Muscle of leg (tissue), 11 donors: ENCODE measurements around the gene SGF29. TPM values are rescaled to one million over a fixed set of nuclear protein-coding genes. Genes with fewer than 3 reads are reported as not detected.
"Not testable (repeated sequence)": the region's sequence is repeated elsewhere in the genome, so short reads cannot be mapped to it uniquely, and the experiment has no call there.

ENCODE experiments used
- DNase-seq: peaks from one replicate; pipeline ENCODE4 v3.0.0; 2013
- H3K27ac ChIP-seq: one replicate; pipeline ENCODE4 v1.5.1; 2013; ENCODE audit warnings: mild to moderate bottlenecking, low read length, control low read depth
- H3K27me3 ChIP-seq: one replicate; pipeline ENCODE4 v1.6.1; 2013; ENCODE audit warnings: low read length; ENCODE audit not compliant: control insufficient read depth, insufficient read depth
- H3K36me3 ChIP-seq: one replicate; pipeline ENCODE4 v1.6.1; 2013; ENCODE audit warnings: low read length; ENCODE audit not compliant: control insufficient read depth, insufficient read depth
- H3K4me1 ChIP-seq: one replicate; pipeline ENCODE4 v1.6.1; 2013; ENCODE audit warnings: low read length; ENCODE audit not compliant: control insufficient read depth, insufficient read depth
- H3K4me3 ChIP-seq: one replicate; pipeline ENCODE4 v1.5.1; 2013; ENCODE audit warnings: low read length, control low read depth
- H3K9me3 ChIP-seq: replicated peaks from 2 replicates; pipeline ENCODE4 v1.6.1; 2013; ENCODE audit warnings: low read depth, low read length; ENCODE audit not compliant: control insufficient read depth
- WGBS: methylation state at CpG from one replicate; pipeline ENCODE4 v1.1.5; 2013; ENCODE audit warnings: missing lambda C conversion rate; ENCODE audit not compliant: insufficient coverage; 5-methylcytosine and 5-hydroxymethylcytosine counted together
- polyA plus RNA-seq, 8 donors: library from polyadenylated mRNA; unstranded; fragments of 120-200 nt; gene quantifications; one replicate each; pipeline versions ENCODE4 v1.2.1 to v1.2.3, GENCODE V29; 2013; ENCODE audit warnings: inconsistent platforms in 1 of 8, low replicate concordance in 1 of 8; ENCODE audit not compliant: insufficient read length in 8 of 8, insufficient read depth in 1 of 8
- total RNA-seq: library from RNA; stranded (reverse); fragments of 120-200 nt; gene quantifications from one replicate; pipeline ENCODE4 v1.2.4, GENCODE V29; 2013

The SGF29 gene
- total and polyA plus RNA-seq, 9 donors, result 14.7 to 22.9 (median 17.5) TPM

DNA sequence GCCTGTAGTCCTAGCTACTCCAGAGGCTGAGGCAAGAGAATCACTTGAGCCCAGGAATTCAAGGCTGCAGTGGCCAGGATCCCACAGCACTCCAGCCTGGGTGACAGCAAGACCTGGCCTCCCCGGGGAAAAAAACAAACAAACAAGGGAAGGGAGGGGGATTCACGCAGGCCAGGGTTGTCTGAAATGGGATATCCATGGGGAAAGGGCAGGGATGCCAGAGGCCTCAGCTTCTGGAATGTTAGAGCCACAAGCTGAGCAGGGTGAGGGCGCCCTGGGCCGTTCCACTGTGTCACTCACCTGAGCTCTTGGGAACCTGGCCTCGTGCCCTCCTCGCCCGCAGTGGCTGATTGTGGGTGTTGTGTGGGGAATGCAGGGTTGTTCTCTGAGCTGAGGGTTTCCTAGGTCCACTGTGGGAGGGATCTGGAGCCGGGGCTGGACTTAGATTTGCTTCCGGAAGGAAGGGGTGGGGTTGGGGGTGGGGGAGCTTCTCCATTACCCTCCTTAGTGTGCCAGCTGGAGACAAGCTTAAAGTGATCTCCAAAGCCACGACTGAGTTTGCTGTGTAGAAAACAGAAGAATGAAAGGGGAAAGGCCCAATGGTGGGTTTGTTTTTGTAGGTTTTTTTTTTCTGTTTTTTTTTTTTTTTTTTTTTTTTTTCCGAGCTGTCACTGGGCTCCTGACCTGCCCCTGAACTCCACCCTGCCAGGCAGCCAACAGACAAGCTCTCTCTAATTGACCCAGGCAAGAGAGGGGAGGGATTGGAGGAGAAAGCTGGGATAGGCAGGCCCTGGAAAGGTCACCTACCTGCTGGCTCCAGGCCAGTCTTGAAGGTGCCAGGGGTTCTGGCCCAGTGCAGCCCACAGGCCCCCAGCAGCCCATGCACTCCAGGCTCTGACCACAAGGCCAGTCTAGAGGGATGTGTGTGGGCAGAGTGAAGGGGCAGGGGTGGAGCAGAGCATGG, 56.2 kb downstream of the SGF29 start, which contains the start of gene SULT1A1:
Gene SULT1A1 (minus strand): TSS at position 414 of the 964 bp plus-strand sequence. CDS start 1,189 bp downstream, outside the sequence.
- Histone ChIP-seq H3K4me3 (peak within 1 kb of the TSS; percentile 19), H3K27ac (no peak within 1 kb of the TSS), H3K9me3 (no peaks in the 10 kb centered on the region), H3K27me3 (no peaks in the 10 kb centered on the region), H3K4me1 (peaks cover 15% of the 10 kb centered on the region), H3K36me3 (no peaks in the 10 kb centered on the region)
- 41% methylated on average over 7 of the region's 11 CpGs for WGBS
- DNase-seq, result peak; percentile 81

DNA sequence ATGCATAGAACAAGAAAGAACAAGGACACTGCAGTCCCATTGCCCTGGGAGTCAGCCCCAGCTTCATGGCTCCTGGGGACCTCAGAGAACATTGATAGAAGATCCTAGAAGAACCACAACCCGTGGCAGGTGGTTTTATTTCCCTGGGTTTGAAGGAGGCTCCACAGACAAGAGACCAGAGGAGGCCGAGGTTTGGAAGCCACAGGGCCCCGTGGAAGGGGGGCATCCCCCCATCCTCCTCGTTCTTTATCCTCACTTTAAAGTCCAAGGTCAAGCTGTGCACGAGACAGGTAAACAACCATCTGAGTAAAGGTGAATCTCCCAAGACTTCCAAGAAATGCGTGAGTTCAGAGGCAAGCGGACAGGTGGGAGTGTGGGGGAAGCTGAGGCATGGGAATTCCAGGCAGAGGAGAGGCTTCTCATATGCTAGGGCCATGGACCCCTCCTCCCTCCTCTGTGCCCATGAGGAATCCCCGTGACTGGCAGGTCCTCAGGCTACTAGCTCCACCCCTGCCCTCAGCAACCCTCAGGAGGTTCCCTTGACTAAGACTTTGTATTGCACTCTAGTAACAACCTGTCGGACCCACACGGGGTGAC, 57.0 kb downstream of the SGF29 start:
- Histone ChIP-seq H3K9me3 (no peaks in the 10 kb centered on the region), H3K4me1 (peaks cover 15% of the 10 kb centered on the region), H3K36me3 (no peaks in the 10 kb centered on the region), H3K27ac (no peak overlapping the region), H3K4me3 (no peak overlapping the region), H3K27me3 (no peaks in the 10 kb centered on the region)
- DNase-seq, result no peak
- WGBS, result 57% methylated on average over 3 of the region's 10 CpGs

DNA sequence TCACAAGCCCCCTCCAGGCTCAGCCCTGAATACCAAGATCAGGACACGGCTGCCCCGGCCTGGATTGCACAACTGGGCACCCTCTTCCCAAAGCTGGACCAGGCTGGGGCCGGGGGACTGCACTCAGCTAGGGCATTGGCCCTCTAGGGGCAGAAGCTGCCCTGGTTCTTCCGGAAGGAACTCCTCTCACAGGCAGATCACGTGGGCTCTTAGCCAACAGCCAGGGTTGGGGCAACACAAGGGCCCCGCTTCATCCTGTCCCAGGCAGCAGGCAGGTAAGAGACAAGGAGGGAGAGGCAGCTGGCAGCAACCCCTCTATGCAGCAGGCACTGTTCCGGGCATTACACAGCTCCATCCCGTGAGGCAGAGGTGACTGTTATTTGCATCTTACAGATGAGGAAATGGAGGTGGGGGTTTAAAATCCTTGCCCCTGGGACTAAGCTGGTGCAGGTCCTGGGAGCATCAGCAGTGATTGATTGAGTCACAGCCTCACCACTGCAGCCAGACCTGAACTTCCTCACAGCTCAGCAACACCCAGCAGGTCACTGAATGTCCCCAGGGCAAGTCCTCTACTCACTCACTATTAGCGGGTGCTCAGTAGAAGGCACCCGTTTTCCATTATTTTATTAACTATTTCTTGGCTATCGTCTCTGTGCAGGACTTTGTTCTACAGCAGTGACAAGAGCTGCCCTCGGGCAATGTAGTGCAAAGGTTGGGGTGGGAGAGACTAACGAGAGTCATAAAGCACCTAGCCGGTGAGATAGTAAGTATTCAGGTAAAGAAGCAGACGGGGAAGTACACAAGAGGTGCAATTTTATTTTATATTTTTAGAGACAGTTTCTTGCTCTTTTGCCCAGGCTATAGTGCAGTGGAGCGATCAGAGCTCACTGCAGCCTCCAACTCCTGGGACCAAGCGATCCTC, 58.9 kb downstream of the SGF29 start:
- not testable (repeated sequence) for DNase-seq, H3K9me3 ChIP-seq, H3K4me3 ChIP-seq, H3K27ac ChIP-seq, H3K36me3 ChIP-seq, H3K27me3 ChIP-seq
- peaks cover 15% of the 10 kb centered on the region for H3K4me1 ChIP-seq
- WGBS, result no CpG with 5 or more reads among the region's 17 CpGs

DNA sequence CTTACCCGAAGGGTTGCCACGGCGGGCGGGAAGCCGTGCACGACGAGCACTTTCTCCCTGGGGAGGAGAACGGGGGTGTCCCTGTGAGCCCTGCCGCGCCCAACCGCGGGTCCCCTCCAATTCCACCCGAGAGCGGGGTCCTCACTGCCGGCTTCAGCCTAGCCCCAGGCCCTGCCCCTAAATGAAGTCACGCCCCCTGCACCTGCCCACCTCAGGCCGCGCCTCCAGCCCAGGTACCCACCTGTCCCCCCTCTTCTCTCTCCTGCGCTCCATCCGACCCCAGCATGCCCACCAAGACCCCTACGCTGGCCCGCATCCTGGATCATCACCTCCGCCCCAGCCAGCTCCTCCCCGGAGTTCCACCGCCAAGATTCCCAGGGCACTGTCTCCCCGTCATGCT, 60.2 kb downstream of the SGF29 start:
- H3K4me3 ChIP-seq, H3K27me3 ChIP-seq, H3K36me3 ChIP-seq, H3K27ac ChIP-seq, DNase-seq, H3K9me3 ChIP-seq: not testable (repeated sequence)
- peaks cover 15% of the 10 kb centered on the region for H3K4me1 ChIP-seq
- no CpG with 5 or more reads among the region's 26 CpGs for WGBS

DNA sequence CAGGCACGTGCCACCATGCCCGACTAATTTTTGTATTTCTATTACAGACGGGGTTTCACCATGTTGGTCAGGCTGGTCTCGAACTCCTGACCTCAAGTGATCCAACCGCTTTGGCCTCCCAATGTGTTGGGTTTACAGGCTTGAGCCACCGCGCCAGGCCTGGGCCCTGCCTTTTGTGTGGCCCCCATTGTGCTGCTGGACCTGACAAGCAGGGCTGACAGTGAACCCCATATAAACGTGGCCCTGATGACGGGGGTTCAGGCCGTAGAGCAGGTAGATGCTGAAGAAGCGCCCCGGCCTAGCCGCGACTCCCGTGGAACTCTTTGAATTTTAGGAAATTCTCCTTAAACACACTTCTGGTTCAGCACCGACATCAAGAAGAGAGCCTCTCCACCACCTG, 60.8 kb downstream of the SGF29 start:
- H3K4me3 ChIP-seq, H3K27ac ChIP-seq, H3K36me3 ChIP-seq, H3K27me3 ChIP-seq, DNase-seq, H3K9me3 ChIP-seq, H3K4me1 ChIP-seq: not testable (repeated sequence)
- no CpG with 5 or more reads among the region's 16 CpGs for WGBS

DNA sequence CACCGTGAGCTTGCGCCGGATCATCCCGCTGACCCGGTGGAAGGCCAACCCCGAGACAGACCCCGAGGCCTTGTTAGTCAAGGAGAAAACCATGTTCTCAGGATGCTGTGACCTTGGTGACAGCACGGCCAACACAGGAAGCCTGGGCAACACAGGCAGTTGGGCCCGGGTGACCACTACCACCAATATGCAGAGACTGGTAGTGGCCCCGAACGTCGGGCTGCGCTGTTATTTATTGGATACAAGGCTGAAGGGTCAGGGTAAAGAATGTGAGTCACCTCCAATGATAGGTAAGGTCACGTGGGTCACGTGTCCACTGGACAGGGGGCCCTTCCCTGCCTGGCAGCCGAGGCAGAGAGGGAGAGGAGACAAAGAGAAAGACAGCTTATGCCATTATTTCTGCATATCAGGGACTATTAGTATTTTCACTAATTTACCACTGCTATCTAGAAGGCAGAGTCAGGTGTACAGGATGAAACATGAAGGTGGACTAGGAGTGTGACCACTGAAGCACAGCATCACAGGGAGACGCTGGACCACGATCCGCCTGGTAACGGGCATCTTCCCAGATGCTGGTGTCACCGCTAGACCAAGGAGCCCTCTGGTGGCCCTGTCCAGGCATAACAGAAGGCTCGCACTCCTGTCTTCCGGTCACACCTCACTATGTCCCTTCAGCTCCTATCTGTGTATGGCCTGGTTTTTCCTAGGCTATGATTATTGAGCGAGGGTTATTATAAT, 61.9 kb downstream of the SGF29 start:
- H3K9me3 ChIP-seq, H3K4me1 ChIP-seq, H3K27ac ChIP-seq, H3K27me3 ChIP-seq, H3K36me3 ChIP-seq, H3K4me3 ChIP-seq: not testable (repeated sequence)
- WGBS, result 0% methylated on average over 1 of the region's 24 CpGs
- DNase-seq, result peak; percentile 45

DNA sequence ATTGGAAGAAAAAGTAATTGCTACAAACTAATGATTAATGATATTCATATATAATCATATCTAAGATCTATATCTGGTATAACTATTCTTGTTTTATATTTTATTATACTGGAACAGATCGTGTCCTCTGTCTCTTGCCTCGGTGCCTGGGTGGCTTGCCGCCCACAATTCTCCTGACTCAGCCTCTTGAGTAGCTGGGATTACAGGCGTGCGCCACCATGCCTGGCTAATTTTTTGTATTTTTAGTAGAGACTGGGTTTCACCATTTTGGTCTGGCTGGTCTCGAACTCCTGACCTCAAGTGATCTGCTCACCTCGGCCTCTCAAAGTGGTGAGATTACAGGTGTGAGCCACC, 62.5 kb downstream of the SGF29 start:
- not testable (repeated sequence) for H3K27ac ChIP-seq, H3K9me3 ChIP-seq, DNase-seq, H3K36me3 ChIP-seq, H3K27me3 ChIP-seq, H3K4me3 ChIP-seq, H3K4me1 ChIP-seq
- WGBS, result 77% methylated on average over 6 of the region's 7 CpGs

DNA sequence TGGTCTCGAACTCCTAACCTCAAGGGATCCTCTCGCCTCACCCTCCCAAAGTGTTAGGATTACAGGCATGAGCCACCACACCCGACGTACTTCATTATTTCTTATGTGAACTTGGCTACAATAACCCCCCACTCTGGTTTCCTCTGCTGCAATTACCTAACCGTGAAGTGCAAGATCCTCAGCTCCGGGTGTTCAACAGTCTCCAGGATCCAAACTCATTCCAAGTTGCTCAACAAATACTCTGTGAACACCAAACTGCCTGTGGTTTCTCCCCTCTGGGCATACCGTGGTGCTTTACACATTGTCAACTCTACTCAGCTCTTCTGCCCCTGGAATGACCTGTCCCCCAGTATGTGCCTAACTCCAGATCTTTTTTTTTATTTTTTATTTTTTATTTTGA, 62.9 kb downstream of the SGF29 start:
- no peaks in the 10 kb centered on the region for H3K27me3 ChIP-seq
- WGBS, result 82% methylated on average over 7 of the region's 7 CpGs
- H3K27ac ChIP-seq, result no peak overlapping the region
- no peak overlapping the region for H3K4me3 ChIP-seq
- no peaks in the 10 kb centered on the region for H3K4me1 ChIP-seq
- no peaks in the 10 kb centered on the region for H3K9me3 ChIP-seq
- no peaks in the 10 kb centered on the region for H3K36me3 ChIP-seq
- no peak for DNase-seq

DNA sequence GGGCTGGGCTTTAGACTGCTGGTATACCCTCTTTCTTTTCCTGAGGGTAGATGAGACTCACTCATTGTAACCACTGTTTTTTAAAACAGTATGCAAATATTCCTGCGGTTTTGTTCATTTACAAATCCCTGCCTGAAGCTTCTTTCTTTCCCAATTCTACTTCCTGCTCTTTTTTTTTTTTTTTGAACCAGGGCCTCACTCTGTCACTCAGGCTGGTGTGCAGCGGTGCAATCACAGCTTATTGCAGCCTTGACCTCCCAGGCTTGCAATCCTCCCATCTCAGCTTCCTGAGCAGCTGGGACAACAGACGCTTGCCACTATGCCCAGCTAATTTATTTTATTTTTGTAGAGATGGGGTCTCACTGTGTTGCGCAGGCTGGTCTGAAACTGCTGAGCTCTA, 64.2 kb downstream of the SGF29 start:
- Histone ChIP-seq H3K27me3 (no peaks in the 10 kb centered on the region), H3K9me3 (no peaks in the 10 kb centered on the region), H3K4me1 (no peaks in the 10 kb centered on the region), H3K4me3 (no peak overlapping the region), H3K27ac (no peak overlapping the region), H3K36me3 (no peaks in the 10 kb centered on the region)
- 50% methylated on average over 1 of the region's 4 CpGs for WGBS
- DNase-seq, result no peak
